GM19452 (cell line): ENCODE results near the gene CTAG1A.
"Not testable (repeated sequence)": the region's sequence is repeated elsewhere in the genome, so short reads cannot be mapped to it uniquely, and the experiment has no call there.

Source experiments
- ATAC-seq: cut with Tn5 transposase; IDR thresholded peaks from one replicate; pipeline ENCODE4 v1.9.1; 2021; ENCODE audit not compliant: unreplicated experiment

CTAG1A gene

GRCh38 chrX:154584585-154585183 is at the start of gene CTAG1A:
Gene CTAG1A (plus strand): TSS chrX:154585133. CDS start chrX:154585207, 74 bp downstream.
- not testable (repeated sequence) for ATAC-seq

DNA sequence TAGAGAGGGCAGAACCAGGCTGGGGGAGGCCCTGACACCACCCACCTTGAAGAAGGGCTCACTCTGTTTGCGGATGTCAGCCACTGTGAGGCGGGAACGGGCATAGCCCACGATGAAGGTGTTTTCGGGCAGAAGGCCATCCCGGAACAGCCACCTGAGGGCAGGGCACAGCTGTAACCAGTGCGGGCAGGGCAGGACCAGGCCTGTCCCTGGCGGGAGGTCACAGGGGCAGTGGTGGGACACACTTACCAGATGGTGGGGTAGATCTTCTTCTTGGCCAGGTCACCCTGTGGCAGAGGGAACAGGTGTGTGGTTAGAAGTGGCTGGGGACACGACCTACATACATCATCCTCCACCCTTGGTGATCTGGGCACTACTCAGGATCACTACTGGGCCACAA is 49.0 kb upstream of the CTAG1A start:
- no peak for ATAC-seq

- ATAC-seq = no peak
These were observed 45.9 kb upstream of the CTAG1A start for GRCh38 chrX:154539077-154539476.

DNA sequence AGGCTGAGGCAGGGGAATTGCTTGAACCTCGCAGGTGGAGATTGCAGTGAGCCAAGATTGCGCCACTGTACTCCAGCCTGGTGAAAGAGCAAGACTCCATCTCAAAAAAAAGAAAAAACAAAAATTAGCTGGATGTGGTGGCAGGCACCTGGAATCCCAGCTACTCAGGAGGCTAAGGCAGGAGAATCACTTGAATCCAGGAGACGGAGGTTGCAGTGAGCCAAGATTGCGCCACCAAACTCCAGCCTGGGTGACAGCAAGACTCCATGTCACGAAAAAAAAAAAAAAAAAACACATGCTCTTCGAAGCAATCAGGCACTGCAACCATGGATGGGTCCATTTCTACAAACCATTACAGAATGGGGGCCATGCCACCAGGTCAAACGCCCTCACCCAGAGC is 44.6 kb upstream of the CTAG1A start:
- not testable (repeated sequence) for ATAC-seq

DNA sequence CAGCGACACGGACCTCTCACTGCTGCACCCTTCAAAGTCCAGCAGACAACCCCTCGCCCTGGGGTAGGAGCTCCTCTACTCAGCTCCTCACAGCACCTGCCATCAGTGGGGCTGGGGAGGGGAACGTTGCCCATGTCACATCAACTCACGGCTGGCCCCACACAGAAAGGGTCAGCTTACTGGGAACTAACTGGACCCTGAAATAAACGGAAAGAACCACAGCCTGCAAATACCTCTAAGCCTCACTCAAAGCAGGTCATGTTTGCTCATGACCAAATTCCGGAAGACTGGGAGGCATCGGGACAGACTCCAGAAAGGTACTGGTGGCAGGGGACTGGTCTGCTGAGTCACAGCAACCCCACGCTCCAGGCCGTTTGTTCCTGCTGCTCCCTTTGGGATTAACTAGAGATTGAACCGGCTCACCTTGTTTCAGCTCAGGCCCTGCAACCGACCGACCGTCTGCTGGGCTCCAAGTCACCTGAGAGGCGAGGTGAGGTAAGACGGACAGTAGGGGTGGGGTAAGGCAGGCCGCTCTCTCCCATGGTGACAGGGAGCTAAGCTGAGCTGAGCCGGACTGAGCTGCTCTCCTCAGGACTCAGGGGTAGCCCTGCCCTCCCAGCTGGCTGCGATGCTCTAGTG is 43.9 kb upstream of the CTAG1A start:
- no peak for ATAC-seq

DNA sequence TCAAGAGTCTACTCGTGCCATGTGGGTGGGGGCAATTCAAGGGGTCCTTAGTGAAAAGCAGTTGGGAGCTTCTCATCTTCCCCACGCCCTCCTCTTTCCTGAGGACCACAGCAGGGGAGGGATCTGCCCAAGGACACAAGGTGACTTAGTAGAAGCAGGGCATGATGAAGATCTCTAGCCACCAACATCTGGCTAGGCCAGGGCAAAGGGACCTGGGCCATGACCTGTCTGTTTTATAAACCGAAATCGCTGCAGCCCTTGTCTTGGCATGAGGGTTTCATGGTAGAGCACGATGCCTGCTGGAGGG is 43.4 kb upstream of the CTAG1A start:
- no peak for ATAC-seq

- ATAC-seq = no peak
These were observed 42.8 kb upstream of the CTAG1A start for GRCh38 chrX:154541896-154542722.

- ATAC-seq = no peak
These were observed 42.1 kb upstream of the CTAG1A start for GRCh38 chrX:154542723-154543424.

DNA sequence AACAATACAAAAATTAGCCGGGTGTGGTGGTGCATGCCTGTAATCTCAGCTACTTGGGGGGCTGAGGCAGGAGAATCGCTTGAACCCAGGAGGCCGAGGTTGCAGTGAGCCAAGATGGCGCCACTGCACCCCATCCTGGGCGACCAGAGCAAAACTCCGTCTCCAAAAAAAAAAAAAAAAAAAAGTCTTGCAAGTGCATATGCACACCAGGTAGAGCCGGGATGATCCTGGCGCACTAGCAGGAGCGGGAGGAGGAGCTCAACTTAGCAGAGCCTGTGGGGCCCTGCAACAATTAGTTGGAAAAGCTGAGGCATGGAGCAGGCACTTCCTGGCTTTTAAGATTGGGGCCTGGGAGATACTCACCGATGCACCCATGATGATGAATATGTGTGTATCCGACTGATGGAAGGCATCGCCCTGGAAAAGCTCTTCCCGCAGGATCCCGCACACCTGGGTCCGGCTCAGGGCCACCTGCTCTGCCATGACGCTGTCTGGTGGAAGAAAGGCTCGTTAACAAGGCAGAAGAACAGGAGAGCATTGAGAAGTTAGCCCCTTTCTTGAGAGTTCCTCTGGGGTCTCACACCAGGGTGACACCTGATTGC is 39.2 kb upstream of the CTAG1A start:
- no peak for ATAC-seq

DNA sequence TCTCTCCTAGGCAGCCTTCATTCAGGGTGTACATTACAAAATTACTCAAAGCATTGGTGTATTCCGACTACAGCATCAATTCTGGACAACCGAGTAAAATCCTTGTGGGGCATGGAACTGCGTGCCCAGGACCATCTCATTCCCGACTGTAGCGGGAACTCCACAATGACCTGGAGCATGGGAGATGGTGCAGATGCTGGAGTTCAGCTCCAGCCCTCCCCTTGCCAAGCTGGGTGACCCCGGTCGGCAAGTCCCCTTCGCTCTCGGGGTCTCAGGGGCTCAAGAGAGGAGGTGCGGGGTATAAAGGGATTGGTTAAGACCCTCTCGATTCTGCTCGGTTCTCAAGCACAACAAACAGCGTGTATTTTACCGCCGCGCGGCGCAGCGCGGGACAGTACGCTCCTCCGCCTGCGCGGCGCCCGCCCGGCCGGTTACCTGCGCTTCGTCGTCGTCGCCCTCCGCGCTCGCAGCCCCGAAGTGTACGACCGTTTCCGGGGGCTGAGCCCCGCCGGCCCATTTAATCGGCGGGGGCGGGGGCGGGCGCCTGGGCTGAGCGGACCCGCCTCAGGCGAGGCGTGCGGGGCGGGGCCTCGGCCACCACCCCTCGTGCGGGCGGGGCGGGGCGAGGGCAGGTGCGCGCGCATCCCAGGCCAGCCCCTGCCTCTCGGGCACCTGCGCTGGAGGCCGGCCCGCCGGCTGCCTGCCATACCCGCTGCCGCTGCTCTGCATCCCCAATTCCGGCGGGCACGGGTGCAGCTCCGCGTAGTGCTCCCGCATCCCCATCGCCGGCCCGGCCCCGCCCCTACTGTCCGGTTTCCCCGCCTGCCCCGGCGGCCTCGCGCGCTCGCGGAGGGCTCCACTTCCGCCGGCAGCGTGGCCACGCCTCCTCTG is 38.3 kb upstream of the CTAG1A start, which contains the start of gene G6PD:
TSS of gene G6PD (minus strand) at position 493 of the 891 bp plus-strand sequence. CDS start 691 bp downstream, outside the sequence.
- ATAC-seq = peak; percentile 53

- peak; percentile 78 for ATAC-seq
These were observed 37.5 kb upstream of the CTAG1A start, which contains the start of gene IKBKG for GRCh38 chrX:154547245-154548027. Gene IKBKG (plus strand): TSS chrX:154547620. CDS start chrX:154552003, 4,383 bp downstream.

DNA sequence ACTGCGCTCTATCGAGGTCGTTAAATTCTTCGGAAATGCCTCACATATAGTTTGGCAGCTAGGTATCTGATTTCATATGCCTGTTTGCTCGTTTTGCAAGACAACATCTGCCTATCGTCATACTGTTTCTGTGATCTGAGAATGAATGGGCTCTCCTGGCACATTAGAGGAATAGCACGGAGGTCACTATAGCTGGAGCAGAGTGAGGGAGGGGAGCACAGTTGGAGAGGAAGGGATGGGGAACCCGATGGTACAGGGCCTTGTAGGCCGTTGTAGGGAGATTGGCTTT is 37.0 kb upstream of the CTAG1A start:
- no peak for ATAC-seq

- no peak for ATAC-seq
These were observed 35.2 kb upstream of the CTAG1A start for GRCh38 chrX:154549766-154550165.

DNA sequence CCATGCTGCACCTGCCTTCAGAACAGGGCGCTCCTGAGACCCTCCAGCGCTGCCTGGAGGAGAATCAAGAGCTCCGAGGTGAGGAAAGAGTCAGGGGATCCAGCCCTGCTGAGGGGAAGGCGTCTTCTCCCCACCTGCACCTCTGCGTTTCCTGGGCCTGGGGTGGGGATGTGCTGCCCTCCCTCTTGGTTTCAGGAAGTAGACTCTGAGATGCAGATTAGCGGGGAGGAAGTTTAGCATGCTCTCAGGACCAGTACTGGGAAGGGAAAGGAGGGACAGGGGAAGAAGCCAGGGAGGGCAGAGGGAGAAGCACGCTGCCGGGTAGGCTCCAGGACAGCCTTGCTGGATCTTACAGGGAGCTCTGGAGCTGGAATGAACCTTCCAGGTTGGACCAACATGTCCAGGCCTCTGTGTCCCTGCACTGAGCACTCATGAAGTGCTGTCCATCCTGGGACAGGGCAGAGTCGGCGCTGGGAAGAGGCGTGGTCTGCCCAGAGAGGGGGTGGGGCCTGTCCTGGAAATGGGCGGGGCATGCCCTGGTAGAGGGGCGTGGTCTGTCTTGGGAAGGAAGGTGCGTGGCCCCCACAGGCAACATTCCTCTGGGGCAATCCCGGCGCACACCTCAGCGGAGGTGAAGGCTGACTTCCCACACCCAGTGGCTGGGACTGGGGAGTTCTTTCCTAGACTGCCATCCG is 32.7 kb upstream of the CTAG1A start:
- not testable (repeated sequence) for ATAC-seq

DNA sequence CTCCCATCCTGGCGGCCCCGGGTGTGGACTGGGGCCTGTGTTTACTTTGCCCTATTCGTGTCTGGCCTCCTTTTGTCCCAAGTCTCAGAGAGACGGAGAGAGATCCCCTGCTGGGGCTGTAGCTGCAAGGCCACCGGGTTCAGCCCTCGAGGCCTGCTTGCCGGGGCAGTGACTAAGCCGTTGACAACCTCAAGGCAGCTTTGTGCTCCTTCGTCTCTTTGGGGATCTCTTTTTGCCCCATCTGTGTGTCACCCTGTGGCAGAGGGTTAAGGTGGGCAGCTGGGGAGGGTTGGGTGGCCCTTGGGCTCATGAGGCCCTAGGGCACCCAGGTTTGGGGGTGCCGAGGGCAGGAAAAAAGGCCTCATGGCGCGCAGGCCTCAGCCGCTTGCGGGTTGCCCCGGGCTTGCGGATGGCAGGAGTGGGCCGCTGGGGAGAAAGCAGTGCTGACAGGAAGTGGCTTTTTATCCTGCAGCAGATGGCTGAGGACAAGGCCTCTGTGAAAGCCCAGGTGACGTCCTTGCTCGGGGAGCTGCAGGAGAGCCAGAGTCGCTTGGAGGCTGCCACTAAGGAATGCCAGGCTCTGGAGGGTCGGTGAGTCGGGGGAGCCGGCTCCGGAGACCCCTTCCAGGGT is 26.8 kb upstream of the CTAG1A start:
- ATAC-seq = not testable (repeated sequence)

- ATAC-seq = not testable (repeated sequence)
These were observed 26.0 kb upstream of the CTAG1A start for GRCh38 chrX:154558896-154559295.

DNA sequence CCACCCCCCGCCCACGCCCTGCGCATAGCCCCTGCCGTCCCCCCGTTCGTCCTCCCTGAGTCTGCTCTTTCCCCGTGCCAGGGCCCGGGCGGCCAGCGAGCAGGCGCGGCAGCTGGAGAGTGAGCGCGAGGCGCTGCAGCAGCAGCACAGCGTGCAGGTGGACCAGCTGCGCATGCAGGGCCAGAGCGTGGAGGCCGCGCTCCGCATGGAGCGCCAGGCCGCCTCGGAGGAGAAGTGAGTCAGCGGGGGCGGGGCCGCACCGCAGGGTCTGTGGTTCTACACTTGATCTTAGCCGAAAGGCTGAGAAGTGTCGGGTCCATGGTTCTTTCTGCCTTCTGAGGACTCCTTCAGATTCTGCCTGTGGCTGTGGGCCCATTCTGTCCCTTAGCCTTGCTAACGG is 24.6 kb upstream of the CTAG1A start:
- ATAC-seq = not testable (repeated sequence)

DNA sequence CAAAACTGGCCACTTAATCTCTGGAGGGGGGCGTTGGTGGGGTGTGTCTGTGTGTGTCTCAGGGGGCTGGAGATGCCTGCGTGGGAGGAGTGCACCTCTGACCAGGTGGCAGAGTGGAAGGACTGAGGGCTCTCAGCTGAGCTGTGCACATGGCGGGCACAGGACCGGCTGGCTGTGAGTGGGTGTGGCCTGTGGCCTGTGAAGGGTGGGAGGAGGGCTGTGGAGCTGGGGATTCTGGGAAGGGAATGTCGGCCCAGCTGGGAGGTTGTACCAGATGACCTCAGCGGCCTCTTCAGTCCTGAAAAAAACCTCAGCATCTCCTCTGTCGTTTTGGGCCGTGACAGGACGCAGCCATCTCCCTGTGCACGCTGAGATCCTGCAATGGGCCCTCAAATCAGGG is 22.6 kb upstream of the CTAG1A start:
- not testable (repeated sequence) for ATAC-seq
